Measurements from ENCODE around the gene ADAM19.
A peak's percentile ranks its signal among the peaks of the same experiment; 100 is the strongest.
"Not testable (repeated sequence)": the region's sequence is repeated elsewhere in the genome, so short reads cannot be mapped to it uniquely, and the experiment has no call there.

The ADAM19 gene

GRCh38 chr5:157486221-157486681 lies 89.3 kb downstream of the ADAM19 start:
- Mint-ChIP-seq H3K27ac (no peak overlapping the region), H3K9me3 (no peaks in the 10 kb centered on the region), H3K4me1 (no peaks in the 10 kb centered on the region), H3K4me3 (no peak overlapping the region), H3K27me3 (ENCODE audit: low read depth, poor library complexity) (peaks cover 2% of the 10 kb centered on the region), H3K36me3 (ENCODE audit: low read depth) (peaks cover 51% of the 10 kb centered on the region)
- no peak for DNase-seq
- TF ChIP-seq, protein P1, sequence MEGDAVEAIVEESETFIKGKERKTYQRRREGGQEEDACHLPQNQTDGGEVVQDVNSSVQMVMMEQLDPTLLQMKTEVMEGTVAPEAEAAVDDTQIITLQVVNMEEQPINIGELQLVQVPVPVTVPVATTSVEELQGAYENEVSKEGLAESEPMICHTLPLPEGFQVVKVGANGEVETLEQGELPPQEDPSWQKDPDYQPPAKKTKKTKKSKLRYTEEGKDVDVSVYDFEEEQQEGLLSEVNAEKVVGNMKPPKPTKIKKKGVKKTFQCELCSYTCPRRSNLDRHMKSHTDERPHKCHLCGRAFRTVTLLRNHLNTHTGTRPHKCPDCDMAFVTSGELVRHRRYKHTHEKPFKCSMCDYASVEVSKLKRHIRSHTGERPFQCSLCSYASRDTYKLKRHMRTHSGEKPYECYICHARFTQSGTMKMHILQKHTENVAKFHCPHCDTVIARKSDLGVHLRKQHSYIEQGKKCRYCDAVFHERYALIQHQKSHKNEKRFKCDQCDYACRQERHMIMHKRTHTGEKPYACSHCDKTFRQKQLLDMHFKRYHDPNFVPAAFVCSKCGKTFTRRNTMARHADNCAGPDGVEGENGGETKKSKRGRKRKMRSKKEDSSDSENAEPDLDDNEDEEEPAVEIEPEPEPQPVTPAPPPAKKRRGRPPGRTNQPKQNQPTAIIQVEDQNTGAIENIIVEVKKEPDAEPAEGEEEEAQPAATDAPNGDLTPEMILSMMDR (IDR thresholded peaks at IDR 0.05), result no peak

- Mint-ChIP-seq H3K4me3 (no peak overlapping the region), H3K9me3 (no peaks in the 10 kb centered on the region), H3K27ac (no peak overlapping the region), H3K27me3 (ENCODE audit: low read depth, poor library complexity) (peaks cover 2% of the 10 kb centered on the region), H3K36me3 (ENCODE audit: low read depth) (peaks cover 48% of the 10 kb centered on the region), H3K4me1 (no peaks in the 10 kb centered on the region)
- DNase-seq, result no peak
- TF ChIP-seq, protein P1 (IDR thresholded peaks at IDR 0.05), result no peak
Measured at GRCh38 chr5:157485811-157486210, 89.8 kb downstream of the ADAM19 start.

GRCh38 chr5:157485340-157485739 lies 90.2 kb downstream of the ADAM19 start:
- H3K4me1 Mint-ChIP-seq, result no peaks in the 10 kb centered on the region
- TF ChIP-seq, protein P1 (IDR thresholded peaks at IDR 0.05), result no peak
- peaks cover 46% of the 10 kb centered on the region for H3K36me3 Mint-ChIP-seq (ENCODE audit: low read depth)
- DNase-seq, result no peak
- no peak overlapping the region for H3K4me3 Mint-ChIP-seq
- H3K27me3 Mint-ChIP-seq (ENCODE audit: low read depth, poor library complexity), result peaks cover 2% of the 10 kb centered on the region
- H3K9me3 Mint-ChIP-seq, result no peaks in the 10 kb centered on the region
- no peak overlapping the region for H3K27ac Mint-ChIP-seq

GRCh38 chr5:157484768-157485167 lies 90.8 kb downstream of the ADAM19 start:
- Mint-ChIP-seq H3K36me3 (ENCODE audit: low read depth) (peaks cover 50% of the 10 kb centered on the region), H3K27me3 (ENCODE audit: low read depth, poor library complexity) (peaks cover 2% of the 10 kb centered on the region), H3K4me3 (no peak overlapping the region), H3K4me1 (peaks cover 4% of the 10 kb centered on the region), H3K9me3 (no peaks in the 10 kb centered on the region), H3K27ac (peak overlapping the region; percentile 1)
- no peak for DNase-seq
- TF ChIP-seq, protein P1 (IDR thresholded peaks at IDR 0.05), result no peak

GRCh38 chr5:157482702-157483101 lies 92.9 kb downstream of the ADAM19 start:
- H3K4me3 Mint-ChIP-seq; DNase-seq; H3K27ac Mint-ChIP-seq; H3K27me3 Mint-ChIP-seq (ENCODE audit: low read depth, poor library complexity); H3K9me3 Mint-ChIP-seq: not testable (repeated sequence)
- Mint-ChIP-seq H3K36me3 (ENCODE audit: low read depth) (peaks cover 40% of the 10 kb centered on the region), H3K4me1 (peaks cover 11% of the 10 kb centered on the region)

DNA sequence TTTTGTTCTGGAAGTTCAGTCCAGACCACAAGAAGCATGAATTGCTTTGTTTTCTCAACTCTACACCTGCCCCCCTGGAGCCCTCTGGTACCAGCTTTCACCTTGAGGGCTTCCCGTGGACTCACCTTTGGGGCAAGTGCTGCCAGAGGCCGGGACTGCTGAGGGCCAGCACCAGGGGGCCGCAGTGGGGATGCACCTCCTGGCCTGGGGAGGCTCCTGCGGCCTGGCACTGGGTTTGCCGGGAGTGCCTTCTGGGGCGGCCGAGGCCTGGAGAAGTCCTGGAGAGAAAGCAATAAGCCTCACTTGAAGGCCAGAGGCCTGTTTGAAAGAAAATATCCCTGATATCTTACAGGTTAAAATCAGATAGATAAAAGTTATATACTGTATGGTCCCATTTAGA lies 93.9 kb downstream of the ADAM19 start:
- Mint-ChIP-seq H3K36me3 (ENCODE audit: low read depth) (peaks cover 38% of the 10 kb centered on the region), H3K4me1 (peaks cover 11% of the 10 kb centered on the region), H3K9me3 (no peaks in the 10 kb centered on the region), H3K27ac (no peak overlapping the region), H3K27me3 (ENCODE audit: low read depth, poor library complexity) (peaks cover 2% of the 10 kb centered on the region), H3K4me3 (no peak overlapping the region)
- DNase-seq, result no peak
- TF ChIP-seq, protein P1 (IDR thresholded peaks at IDR 0.05), result no peak
